ENCODE data around the gene ANAPC2. TPM values are rescaled to one million over a fixed set of nuclear protein-coding genes. Genes with fewer than 3 reads are reported as not detected.
A peak's percentile ranks its signal among the peaks of the same experiment; 100 is the strongest.

ANAPC2 gene
- total RNA-seq, 1 donor, result 32.9 TPM

DNA sequence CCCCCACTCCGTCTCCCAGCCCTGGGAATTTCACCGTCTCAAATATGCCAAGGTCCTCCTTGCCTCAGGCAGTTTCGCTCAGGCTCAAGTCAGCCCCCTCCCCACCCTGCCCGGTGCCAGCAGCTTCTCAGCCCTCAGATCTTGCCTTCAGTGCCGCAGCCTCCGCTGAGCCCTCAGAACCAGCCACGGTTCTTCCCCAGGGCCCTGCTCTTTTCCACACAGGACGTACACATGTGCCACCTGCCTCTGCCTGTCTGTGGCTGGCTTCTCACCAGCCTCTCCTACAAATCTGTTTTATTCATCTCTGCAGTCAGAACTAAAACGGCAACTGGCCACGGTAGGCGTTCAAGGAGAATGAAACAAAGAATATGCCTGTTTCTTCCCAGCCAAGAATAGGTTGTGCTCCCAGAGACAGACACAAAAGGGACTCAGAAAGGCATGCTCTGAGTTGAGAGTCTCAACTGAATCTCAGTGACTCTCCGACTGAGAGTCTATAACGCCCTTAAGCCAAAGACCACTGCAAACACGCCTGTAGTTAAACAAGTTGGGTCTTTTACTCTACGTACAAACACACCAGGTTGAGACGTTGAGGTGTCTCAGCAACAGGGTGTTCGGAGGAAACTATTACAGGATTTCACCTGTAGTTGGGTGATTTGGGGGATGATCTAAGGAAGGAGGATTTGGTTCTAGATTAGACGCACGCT, 60.0 kb downstream of the ANAPC2 start:
- H3K9me3 ChIP-seq (ENCODE audit: low read depth, low read length), result no peaks in the 10 kb centered on the region
- TF ChIP-seq, protein P1, sequence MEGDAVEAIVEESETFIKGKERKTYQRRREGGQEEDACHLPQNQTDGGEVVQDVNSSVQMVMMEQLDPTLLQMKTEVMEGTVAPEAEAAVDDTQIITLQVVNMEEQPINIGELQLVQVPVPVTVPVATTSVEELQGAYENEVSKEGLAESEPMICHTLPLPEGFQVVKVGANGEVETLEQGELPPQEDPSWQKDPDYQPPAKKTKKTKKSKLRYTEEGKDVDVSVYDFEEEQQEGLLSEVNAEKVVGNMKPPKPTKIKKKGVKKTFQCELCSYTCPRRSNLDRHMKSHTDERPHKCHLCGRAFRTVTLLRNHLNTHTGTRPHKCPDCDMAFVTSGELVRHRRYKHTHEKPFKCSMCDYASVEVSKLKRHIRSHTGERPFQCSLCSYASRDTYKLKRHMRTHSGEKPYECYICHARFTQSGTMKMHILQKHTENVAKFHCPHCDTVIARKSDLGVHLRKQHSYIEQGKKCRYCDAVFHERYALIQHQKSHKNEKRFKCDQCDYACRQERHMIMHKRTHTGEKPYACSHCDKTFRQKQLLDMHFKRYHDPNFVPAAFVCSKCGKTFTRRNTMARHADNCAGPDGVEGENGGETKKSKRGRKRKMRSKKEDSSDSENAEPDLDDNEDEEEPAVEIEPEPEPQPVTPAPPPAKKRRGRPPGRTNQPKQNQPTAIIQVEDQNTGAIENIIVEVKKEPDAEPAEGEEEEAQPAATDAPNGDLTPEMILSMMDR (IDR thresholded peaks at IDR 0.05; ENCODE audit: extremely low read depth, low read depth, low read length), result no peak
- H3K36me3 ChIP-seq (ENCODE audit: insufficient read depth, low read length), result no peaks in the 10 kb centered on the region
- H3K4me2 ChIP-seq (ENCODE audit: insufficient read depth, low read length), result peak overlapping the region; percentile 97
- H4K20me1 ChIP-seq (ENCODE audit: insufficient read depth, low read length), result peaks cover 15% of the 10 kb centered on the region
- peaks cover 25% of the 10 kb centered on the region for H3K79me2 ChIP-seq (ENCODE audit: insufficient read depth, low read length)
- peak; percentile 67 for DNase-seq (ENCODE audit: insufficient read length, low spot score, missing footprints)
- H3K4me3 ChIP-seq (ENCODE audit: insufficient read depth, low read length), result peak overlapping the region; percentile 78
- H2AFZ ChIP-seq (ENCODE audit: low read length), result no peak overlapping the region
- no peaks in the 10 kb centered on the region for H3K27me3 ChIP-seq (ENCODE audit: insufficient read depth, low read length)
- no peak overlapping the region for H3K27ac ChIP-seq (ENCODE audit: low read depth, low read length)
- H3K4me1 ChIP-seq (ENCODE audit: insufficient read depth, low read length), result peaks cover 15% of the 10 kb centered on the region

DNA sequence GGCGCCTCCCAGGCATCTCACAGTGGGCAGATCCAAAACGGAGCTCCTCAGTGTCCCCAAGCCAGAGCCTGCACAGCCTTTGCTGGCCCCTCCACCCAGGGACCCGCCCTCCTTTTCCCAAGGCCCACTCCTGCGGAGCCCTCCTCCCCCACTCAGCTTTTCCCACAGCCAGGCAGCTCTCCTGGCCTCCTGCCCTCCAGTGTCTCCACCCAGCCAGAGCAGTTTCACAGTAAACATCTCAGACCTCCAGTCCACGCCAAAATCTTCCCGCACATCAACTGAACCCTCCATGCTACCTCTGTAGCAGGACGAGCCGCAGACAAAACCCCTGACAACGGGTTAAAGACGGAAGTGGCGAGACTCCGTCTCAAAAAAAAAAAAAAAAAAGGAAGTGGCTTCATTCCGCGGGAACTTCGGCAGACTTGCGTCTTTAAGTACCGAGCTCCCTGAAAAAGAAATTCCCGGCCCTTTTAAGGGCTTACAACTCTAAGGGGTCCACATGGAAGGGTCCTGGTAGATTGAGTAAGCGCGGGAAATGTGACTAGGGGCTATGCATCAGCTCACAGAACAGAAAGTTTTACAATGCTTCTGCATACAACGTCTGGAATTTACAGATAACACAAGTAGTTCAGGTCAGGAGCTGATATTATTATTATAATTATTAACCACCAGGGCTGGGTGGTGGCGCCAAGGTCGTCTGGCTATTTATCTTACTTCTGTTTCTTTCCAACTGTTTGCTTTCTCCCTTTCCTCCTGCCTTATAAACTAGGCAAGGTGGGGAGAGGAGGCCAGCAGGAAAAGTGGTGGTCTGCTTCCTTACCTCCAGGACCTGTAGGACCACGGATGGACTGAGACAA, 60.8 kb downstream of the ANAPC2 start:
- DNase-seq (ENCODE audit: insufficient read length, low spot score, missing footprints), result peak; percentile 49
- peaks cover 25% of the 10 kb centered on the region for H3K79me2 ChIP-seq (ENCODE audit: insufficient read depth, low read length)
- H4K20me1 ChIP-seq (ENCODE audit: insufficient read depth, low read length), result peaks cover 15% of the 10 kb centered on the region
- H3K27ac ChIP-seq (ENCODE audit: low read depth, low read length), result no peak overlapping the region
- peak overlapping the region; percentile 30 for H3K4me3 ChIP-seq (ENCODE audit: insufficient read depth, low read length)
- H3K4me1 ChIP-seq (ENCODE audit: insufficient read depth, low read length), result peaks cover 15% of the 10 kb centered on the region
- no peaks in the 10 kb centered on the region for H3K36me3 ChIP-seq (ENCODE audit: insufficient read depth, low read length)
- no peaks in the 10 kb centered on the region for H3K27me3 ChIP-seq (ENCODE audit: insufficient read depth, low read length)
- no peak overlapping the region for H2AFZ ChIP-seq (ENCODE audit: low read length)
- no peaks in the 10 kb centered on the region for H3K9me3 ChIP-seq (ENCODE audit: low read depth, low read length)
- TF ChIP-seq, protein P1 (IDR thresholded peaks at IDR 0.05; ENCODE audit: extremely low read depth, low read depth, low read length), result no peak
- peak overlapping the region; percentile 97 for H3K4me2 ChIP-seq (ENCODE audit: insufficient read depth, low read length)

DNA sequence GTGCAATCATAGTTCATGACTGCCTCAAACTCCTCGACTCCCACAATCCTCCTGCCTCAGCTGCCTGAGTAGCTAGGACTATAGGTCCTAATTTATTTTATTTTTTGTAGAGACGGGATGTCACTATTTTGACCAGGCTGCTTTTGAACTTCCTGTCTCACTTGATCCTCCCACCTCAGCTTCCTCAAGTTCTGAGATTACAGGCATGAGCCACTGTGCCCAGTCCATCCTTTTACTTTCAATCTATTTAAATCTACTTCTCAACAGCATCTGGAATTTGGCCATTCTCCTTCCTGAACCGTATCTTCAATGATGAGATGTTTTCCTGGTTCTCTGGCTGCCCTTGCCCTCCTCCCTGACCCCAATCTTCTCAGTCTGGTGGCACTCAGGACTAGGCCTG, 61.6 kb downstream of the ANAPC2 start:
- no peak for DNase-seq (ENCODE audit: insufficient read length, low spot score, missing footprints)
- H3K27ac ChIP-seq (ENCODE audit: low read depth, low read length), result no peak overlapping the region
- H2AFZ ChIP-seq (ENCODE audit: low read length), result no peak overlapping the region
- H3K4me1 ChIP-seq (ENCODE audit: insufficient read depth, low read length), result peaks cover 15% of the 10 kb centered on the region
- no peaks in the 10 kb centered on the region for H3K9me3 ChIP-seq (ENCODE audit: low read depth, low read length)
- H3K79me2 ChIP-seq (ENCODE audit: insufficient read depth, low read length), result peaks cover 25% of the 10 kb centered on the region
- peaks cover 22% of the 10 kb centered on the region for H4K20me1 ChIP-seq (ENCODE audit: insufficient read depth, low read length)
- H3K4me2 ChIP-seq (ENCODE audit: insufficient read depth, low read length), result no peak overlapping the region
- no peaks in the 10 kb centered on the region for H3K36me3 ChIP-seq (ENCODE audit: insufficient read depth, low read length)
- no peaks in the 10 kb centered on the region for H3K27me3 ChIP-seq (ENCODE audit: insufficient read depth, low read length)
- TF ChIP-seq, protein P1 (IDR thresholded peaks at IDR 0.05; ENCODE audit: extremely low read depth, low read depth, low read length), result no peak
- no peak overlapping the region for H3K4me3 ChIP-seq (ENCODE audit: insufficient read depth, low read length)

Small RNAs within 50 kb of the gene (small RNA-seq; reads per million reads assigned to genes)
- not detected for gene MIR3621

Other genes starting within 250 kb of the ANAPC2 start
- 143 and 157 TPM in 2 replicates for gene FBXW5, start 243.8 kb downstream of the ANAPC2 start, total RNA-seq
- gene C8G, start 243.3 kb downstream of the ANAPC2 start, total RNA-seq, result 1.2 TPM in 1 of 2 replicates, not detected in the other
- gene LCN12, start 236.3 kb downstream of the ANAPC2 start, total RNA-seq, result not detected in 2 replicates
- 37.4 and 57.9 TPM in 2 replicates for gene PTGDS, start 211.1 kb downstream of the ANAPC2 start, total RNA-seq
- 4.4 and 5.4 TPM in 2 replicates for gene LCNL1, start 205.6 kb downstream of the ANAPC2 start, total RNA-seq
- 13.3 and 16.6 TPM in 2 replicates for gene PAXX, start 196.1 kb downstream of the ANAPC2 start, total RNA-seq
- gene CLIC3, start 192.0 kb downstream of the ANAPC2 start, total RNA-seq, result 1.5 and 2.5 TPM in 2 replicates
- 19.4 and 20.3 TPM in 2 replicates for gene ABCA2, start 160.3 kb downstream of the ANAPC2 start, total RNA-seq
- gene FUT7, start 156.5 kb downstream of the ANAPC2 start, total RNA-seq, result not detected in 2 replicates
- 10.0 and 10.1 TPM in 2 replicates for gene NPDC1, start 142.4 kb downstream of the ANAPC2 start, total RNA-seq
- gene ENTPD2, start 134.5 kb downstream of the ANAPC2 start, total RNA-seq, result not detected in 2 replicates
- gene SAPCD2, start 118.0 kb downstream of the ANAPC2 start, total RNA-seq, result 0.88 and 1.1 TPM in 2 replicates
- 35.9 and 36.9 TPM in 2 replicates for gene UAP1L1, start 111.0 kb downstream of the ANAPC2 start, total RNA-seq
- 94.1 and 103 TPM in 2 replicates for gene MAN1B1, start 101.6 kb downstream of the ANAPC2 start, total RNA-seq
- gene DPP7, start 73.8 kb downstream of the ANAPC2 start, total RNA-seq, result 66.6 and 74.6 TPM in 2 replicates
- gene GRIN1, start 49.4 kb downstream of the ANAPC2 start, total RNA-seq, result not detected in 2 replicates
- gene LRRC26, start 18.5 kb downstream of the ANAPC2 start, total RNA-seq, result not detected in 2 replicates
- not detected in 2 replicates for gene TMEM210, start 16.5 kb downstream of the ANAPC2 start, total RNA-seq
- gene SSNA1, start 116 bp upstream of the ANAPC2 start, total RNA-seq, result 52.5 and 59.7 TPM in 2 replicates
- 9.7 and 10.5 TPM in 2 replicates for gene TPRN, start 12.2 kb upstream of the ANAPC2 start, total RNA-seq
- gene TMEM203, start 17.1 kb upstream of the ANAPC2 start, total RNA-seq, result 35.4 and 36.9 TPM in 2 replicates
- 5.0 and 6.2 TPM in 2 replicates for gene NDOR1, start 17.1 kb upstream of the ANAPC2 start, total RNA-seq
- 0.29 TPM in 1 of 2 replicates, not detected in the other for gene RNF208, start 33.7 kb upstream of the ANAPC2 start, total RNA-seq
- 1.1 and 1.5 TPM in 2 replicates for gene CYSRT1, start 36.6 kb upstream of the ANAPC2 start, total RNA-seq
- under 0.01 TPM in 1 of 2 replicates, not detected in the other for gene RNF224, start 38.9 kb upstream of the ANAPC2 start, total RNA-seq
- gene SLC34A3, start 42.3 kb upstream of the ANAPC2 start, total RNA-seq, result not detected in 2 replicates
- 67.7 and 74.0 TPM in 2 replicates for gene TUBB4B, start 52.7 kb upstream of the ANAPC2 start, total RNA-seq
- 0.36 TPM in 1 of 2 replicates, not detected in the other for gene STPG3, start 62.7 kb upstream of the ANAPC2 start, total RNA-seq
- gene NELFB, start 66.8 kb upstream of the ANAPC2 start, total RNA-seq, result 46.0 and 47.4 TPM in 2 replicates
- gene TOR4A, start 89.2 kb upstream of the ANAPC2 start, total RNA-seq, result 0.29 and 2.5 TPM in 2 replicates
- under 0.01 TPM in 2 replicates for gene NRARP, start 113.7 kb upstream of the ANAPC2 start, total RNA-seq
- 7.6 and 10.0 TPM in 2 replicates for gene EXD3, start 234.6 kb upstream of the ANAPC2 start, total RNA-seq
- gene NOXA1, start 234.8 kb upstream of the ANAPC2 start, total RNA-seq, result 0.36 and 0.88 TPM in 2 replicates

All from osteoblast (primary cell).